NCI-H524 (cell line): ENCODE measurements around the gene PPP6C.
"Not testable (repeated sequence)": the region's sequence is repeated elsewhere in the genome, so short reads cannot be mapped to it uniquely, and the experiment has no call there.

Experiments
- DNase-seq, 2 experiments: peaks; one replicate each; lab custom pipeline; 2025; lab: John Stamatoyannopoulos, UW

Gene PPP6C

GRCh38 chr9:125181756-125182155 is 7.8 kb downstream of the PPP6C start:
- not testable (repeated sequence) for DNase-seq

- no peak for DNase-seq
Measured at GRCh38 chr9:125180876-125181275, 8.7 kb downstream of the PPP6C start.

GRCh38 chr9:125179776-125180175 is 9.8 kb downstream of the PPP6C start:
- DNase-seq = not testable (repeated sequence)

GRCh38 chr9:125177888-125178287 is 11.7 kb downstream of the PPP6C start:
- DNase-seq = no peak

GRCh38 chr9:125176636-125177035 is 13.0 kb downstream of the PPP6C start:
- DNase-seq = no peak

- no peak for DNase-seq
Measured at GRCh38 chr9:125172031-125172755, 17.4 kb downstream of the PPP6C start.

GRCh38 chr9:125169895-125170294 is 19.7 kb downstream of the PPP6C start:
- DNase-seq = no peak

- DNase-seq = no peak
Measured at GRCh38 chr9:125166762-125167161, 22.8 kb downstream of the PPP6C start.

GRCh38 chr9:125162891-125163290 is 26.7 kb downstream of the PPP6C start:
- not testable (repeated sequence) for DNase-seq

GRCh38 chr9:125161284-125161918 is 28.2 kb downstream of the PPP6C start:
- no peak for DNase-seq

- DNase-seq = no peak
Measured at GRCh38 chr9:125160750-125161149, 28.9 kb downstream of the PPP6C start.

- no peak for DNase-seq
Measured at GRCh38 chr9:125156551-125156950, 33.1 kb downstream of the PPP6C start.

GRCh38 chr9:125153712-125154367 is 35.8 kb downstream of the PPP6C start:
- DNase-seq = no peak

- no peak for DNase-seq
Measured at GRCh38 chr9:125151730-125152129, 37.9 kb downstream of the PPP6C start.

GRCh38 chr9:125150349-125151245 is 39.0 kb downstream of the PPP6C start:
- no peak for DNase-seq

GRCh38 chr9:125147401-125147951 is 42.1 kb downstream of the PPP6C start:
- no peak for DNase-seq

GRCh38 chr9:125146247-125146646 is 43.4 kb downstream of the PPP6C start:
- DNase-seq = no peak

GRCh38 chr9:125145425-125145824 is 44.2 kb downstream of the PPP6C start:
- DNase-seq = no peak

- peak; percentile 98 to 99 for DNase-seq
Measured at GRCh38 chr9:125143377-125144090, 46.1 kb downstream of the PPP6C start, which contains the start of gene SCAI. Gene SCAI (minus strand): TSS chr9:125143528. CDS start chr9:125143437, 91 bp downstream.

- peak in 1 of 2 experiments; percentile 33 for DNase-seq
Measured at GRCh38 chr9:125142560-125143376, 46.8 kb downstream of the PPP6C start.
